ENCODE measurements around the gene CD276. TPM values are rescaled to one million over a fixed set of nuclear protein-coding genes. Genes with fewer than 3 reads are reported as not detected.
"Not testable (repeated sequence)": the region's sequence is repeated elsewhere in the genome, so short reads cannot be mapped to it uniquely, and the experiment has no call there.

Gene CD276
- total RNA-seq = 0.21 TPM

DNA sequence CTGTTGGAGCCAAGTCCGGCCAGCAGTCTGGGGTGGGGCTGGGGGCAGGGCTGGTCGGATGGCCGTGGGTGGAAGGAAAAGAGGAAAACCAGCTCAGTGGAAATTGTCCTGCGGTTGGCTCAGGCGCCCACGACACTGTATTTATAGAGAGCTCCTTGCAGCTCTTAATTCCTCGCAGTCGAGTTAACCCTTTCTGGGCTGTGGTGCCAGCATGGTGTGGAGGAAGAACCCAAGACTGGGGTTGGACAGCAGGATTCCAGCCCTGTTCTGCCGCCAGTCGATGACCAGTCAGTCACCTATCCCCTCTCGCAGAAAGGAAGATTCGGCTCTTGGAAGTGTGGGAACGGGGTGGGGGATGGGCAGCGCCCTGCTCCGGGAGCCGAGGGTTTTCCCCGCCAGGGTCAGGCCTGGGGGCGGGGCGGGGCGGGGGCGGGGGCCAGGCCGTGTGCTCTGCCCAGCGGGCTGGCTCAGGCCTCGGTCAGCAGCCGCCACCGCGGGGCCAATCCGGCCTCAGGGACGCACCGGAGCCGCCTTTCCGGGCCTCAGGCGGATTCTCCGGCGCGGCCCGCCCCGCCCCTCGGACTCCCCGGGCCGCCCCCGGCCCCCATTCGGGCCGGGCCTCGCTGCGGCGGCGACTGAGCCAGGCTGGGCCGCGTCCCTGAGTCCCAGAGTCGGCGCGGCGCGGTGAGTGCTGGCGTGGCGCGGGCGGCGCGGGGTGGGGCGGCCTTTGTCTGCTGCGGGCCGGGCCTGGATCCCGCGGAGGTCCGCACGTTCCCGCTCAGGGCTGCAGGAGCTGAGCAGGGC is at the start of gene CD276:
TSS of gene CD276 (plus strand) at position 607 of the 804 bp plus-strand sequence. CDS start 15,257 bp downstream, outside the sequence.
- Histone ChIP-seq H3K9me3 (ENCODE audit: low read depth, low read length) (no peaks in the 10 kb centered on the region), H3K4me1 (ENCODE audit: insufficient read depth, low read length) (peaks cover 11% of the 10 kb centered on the region), H3K27me3 (ENCODE audit: insufficient read depth, low read length) (peaks cover 47% of the 10 kb centered on the region), H3K4me3 (ENCODE audit: low read length) (no peak within 1 kb of the TSS)

DNA sequence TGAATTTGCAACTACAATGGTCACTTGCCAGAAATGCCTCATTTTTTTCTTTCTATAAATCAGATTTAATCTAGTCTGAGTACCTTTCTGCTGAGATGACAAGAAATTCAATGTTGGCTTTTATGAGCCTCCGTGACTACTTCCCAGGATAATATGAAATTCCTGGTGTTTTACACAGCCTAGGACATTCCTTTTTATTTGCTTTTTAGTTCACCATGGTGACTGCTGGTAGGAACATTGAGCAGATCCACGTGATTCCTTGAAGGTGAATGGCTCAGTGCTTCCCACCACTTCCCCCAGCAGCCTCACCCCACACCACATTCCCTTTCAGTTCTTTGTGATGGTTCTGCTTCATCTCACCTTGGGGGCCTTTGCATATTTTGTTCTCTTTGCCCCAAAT is 46.7 kb upstream of the CD276 start:
- no peak overlapping the region for H3K4me3 ChIP-seq (ENCODE audit: low read length)
- H3K9me3 ChIP-seq (ENCODE audit: low read depth, low read length) = no peaks in the 10 kb centered on the region
- H3K4me1 ChIP-seq (ENCODE audit: insufficient read depth, low read length) = peaks cover 13% of the 10 kb centered on the region
- peaks cover 7% of the 10 kb centered on the region for H3K27me3 ChIP-seq (ENCODE audit: insufficient read depth, low read length)

DNA sequence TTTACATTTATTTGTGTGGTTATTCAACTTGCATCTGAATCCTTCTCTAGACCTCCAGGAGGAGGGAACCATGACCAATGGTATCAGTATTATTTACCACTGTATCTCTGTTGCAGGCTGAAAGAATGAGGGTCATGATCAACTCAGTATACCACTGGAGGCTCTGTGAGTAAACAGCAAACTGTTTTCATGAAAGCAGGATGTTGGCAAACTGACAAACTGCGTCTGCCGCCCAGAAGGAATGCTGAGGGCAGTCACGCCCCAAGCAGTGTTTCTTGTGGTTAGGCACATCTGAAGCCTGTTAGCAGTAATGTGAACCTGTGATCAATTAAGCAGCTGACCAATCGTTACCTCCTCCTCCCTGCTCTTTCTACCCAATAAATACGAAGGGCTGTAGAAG is 44.7 kb upstream of the CD276 start:
- H3K27me3 ChIP-seq (ENCODE audit: insufficient read depth, low read length); H3K9me3 ChIP-seq (ENCODE audit: low read depth, low read length); H3K4me3 ChIP-seq (ENCODE audit: low read length); H3K4me1 ChIP-seq (ENCODE audit: insufficient read depth, low read length): not testable (repeated sequence)

DNA sequence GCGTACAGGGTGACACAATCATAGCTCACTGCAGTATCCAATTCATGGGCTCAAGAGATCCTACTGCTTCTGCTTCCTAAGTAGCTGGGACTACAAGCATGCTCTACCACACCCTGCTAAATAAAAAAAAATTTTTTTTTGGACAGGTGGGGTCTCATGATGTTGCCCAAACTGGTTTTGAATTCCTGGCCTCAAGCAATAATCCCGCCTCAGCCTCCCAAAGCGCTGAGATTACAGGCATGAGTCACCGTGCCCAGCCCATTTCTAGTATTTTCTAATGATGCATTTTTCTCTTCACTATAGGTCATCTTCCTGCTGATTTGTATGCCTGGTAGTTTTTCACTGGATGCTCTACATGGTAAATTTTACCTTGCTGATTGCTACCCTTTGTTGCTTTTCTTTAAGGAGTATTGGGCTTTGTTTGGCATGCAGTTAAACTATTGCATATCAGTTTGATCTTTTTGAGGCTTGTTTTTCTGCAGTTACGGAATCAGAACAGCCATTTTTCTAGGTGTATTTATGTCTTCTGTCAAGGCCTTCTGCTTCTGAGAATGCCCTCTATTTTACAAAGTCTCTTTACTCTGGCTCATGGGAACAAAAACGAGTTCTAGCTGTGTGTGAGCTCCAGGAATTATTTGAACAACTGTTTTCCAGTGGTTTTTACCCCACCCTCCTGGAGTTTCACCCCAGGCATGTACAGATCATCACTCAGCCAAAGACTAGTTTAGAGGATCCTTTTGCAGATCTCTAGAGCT is 36.7 kb upstream of the CD276 start:
- Histone ChIP-seq H3K4me3 (ENCODE audit: low read length) (no peak overlapping the region), H3K9me3 (ENCODE audit: low read depth, low read length) (no peaks in the 10 kb centered on the region), H3K4me1 (ENCODE audit: insufficient read depth, low read length) (peaks cover 15% of the 10 kb centered on the region), H3K27me3 (ENCODE audit: insufficient read depth, low read length) (no peaks in the 10 kb centered on the region)

DNA sequence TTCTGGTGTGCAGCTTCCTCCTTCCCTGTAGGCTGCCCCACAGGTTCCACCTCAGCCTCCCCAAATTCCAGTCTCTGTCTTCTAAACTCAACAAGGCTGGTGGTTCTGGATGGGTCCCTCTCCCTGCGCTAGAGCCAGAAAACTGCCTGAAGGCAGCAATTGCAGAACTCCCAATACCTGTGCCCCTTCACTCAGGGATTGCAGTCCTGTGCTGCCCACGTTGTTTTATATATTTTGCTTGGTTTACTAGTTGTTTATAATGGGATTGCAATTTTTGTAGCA is 36.2 kb upstream of the CD276 start:
- Histone ChIP-seq H3K4me1 (ENCODE audit: insufficient read depth, low read length) (peaks cover 15% of the 10 kb centered on the region), H3K4me3 (ENCODE audit: low read length) (no peak overlapping the region), H3K9me3 (ENCODE audit: low read depth, low read length) (no peaks in the 10 kb centered on the region), H3K27me3 (ENCODE audit: insufficient read depth, low read length) (no peaks in the 10 kb centered on the region)

DNA sequence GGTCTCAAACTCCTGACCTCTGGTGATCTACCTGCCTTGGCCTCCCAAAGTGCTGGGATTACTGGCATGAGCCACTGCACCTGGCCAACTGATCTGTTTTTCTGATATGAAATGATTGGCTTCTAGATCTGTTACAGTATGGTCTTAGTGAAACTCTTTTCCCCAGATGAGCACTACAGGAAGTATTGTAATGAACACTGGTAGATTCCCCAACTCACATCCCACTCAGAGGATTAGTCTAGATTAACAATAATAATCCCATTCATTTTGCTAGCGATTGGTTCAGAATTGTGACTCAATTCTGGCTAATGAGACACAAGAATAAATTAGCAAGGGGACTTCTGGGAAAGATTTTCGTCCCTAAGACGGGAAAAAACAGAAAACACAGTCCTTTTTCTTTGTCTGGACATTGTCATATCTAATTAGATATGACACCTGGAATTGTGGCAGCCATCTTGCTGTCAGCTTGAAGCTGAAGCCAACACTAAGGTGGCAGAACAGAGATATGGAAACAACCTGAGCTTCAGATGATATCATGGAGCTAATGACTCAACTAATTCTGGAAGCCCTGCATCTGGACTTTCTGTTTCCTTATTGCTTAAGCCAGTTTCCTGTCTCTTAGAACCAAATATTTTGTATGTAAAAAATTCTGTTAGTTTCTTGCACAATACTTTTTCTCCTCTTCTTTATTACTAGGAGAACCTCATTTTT is 33.6 kb upstream of the CD276 start:
- H3K27me3 ChIP-seq (ENCODE audit: insufficient read depth, low read length) = peaks cover 2% of the 10 kb centered on the region
- H3K9me3 ChIP-seq (ENCODE audit: low read depth, low read length) = no peaks in the 10 kb centered on the region
- H3K4me1 ChIP-seq (ENCODE audit: insufficient read depth, low read length) = peaks cover 15% of the 10 kb centered on the region
- no peak overlapping the region for H3K4me3 ChIP-seq (ENCODE audit: low read length)

DNA sequence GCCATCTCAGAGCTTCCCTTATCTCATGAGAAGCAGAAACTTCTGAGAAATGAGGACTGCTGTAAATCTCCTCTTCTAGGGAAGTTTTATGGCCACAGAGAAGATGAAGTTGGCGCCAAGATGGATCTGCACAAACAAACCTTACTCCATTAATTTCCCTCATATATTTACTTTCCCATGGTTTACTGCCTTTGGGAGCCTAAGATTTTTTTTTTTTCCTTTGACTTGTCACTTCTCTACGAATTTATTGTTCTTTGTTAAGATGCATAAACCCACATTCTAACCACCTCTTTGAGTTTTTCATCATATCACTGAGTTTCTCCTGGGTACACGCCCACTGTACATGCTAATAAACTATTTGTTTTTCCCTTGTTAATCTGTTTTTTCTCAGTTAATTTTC is 29.5 kb upstream of the CD276 start:
- H3K4me3 ChIP-seq (ENCODE audit: low read length) = no peak overlapping the region
- H3K4me1 ChIP-seq (ENCODE audit: insufficient read depth, low read length) = peaks cover 15% of the 10 kb centered on the region

DNA sequence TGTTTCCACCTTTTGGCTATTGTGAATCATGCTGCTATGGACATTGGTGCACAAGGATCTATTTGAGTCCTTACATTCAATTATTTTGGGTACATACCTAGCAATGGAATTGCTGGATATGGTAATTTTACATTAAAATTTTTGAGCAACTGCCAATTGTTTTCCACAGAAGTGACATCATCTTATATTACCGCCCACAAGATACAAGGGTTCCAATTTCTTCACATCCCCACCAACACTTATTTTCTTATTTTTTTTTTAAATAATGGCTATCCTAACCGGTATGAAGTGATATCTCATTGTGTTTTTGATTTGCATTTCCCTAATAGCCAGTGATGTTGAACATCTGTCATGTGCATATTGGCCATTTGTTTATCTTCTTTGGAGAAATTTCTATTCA is 28.5 kb upstream of the CD276 start:
- Histone ChIP-seq H3K9me3 (ENCODE audit: low read depth, low read length) (no peaks in the 10 kb centered on the region), H3K27me3 (ENCODE audit: insufficient read depth, low read length) (peaks cover 2% of the 10 kb centered on the region), H3K4me3 (ENCODE audit: low read length) (no peak overlapping the region), H3K4me1 (ENCODE audit: insufficient read depth, low read length) (peaks cover 9% of the 10 kb centered on the region)

More for the DNA sequence above, 29.5 kb upstream of the CD276 start:
- peaks cover 2% of the 10 kb centered on the region for H3K27me3 ChIP-seq (ENCODE audit: insufficient read depth, low read length)
- H3K9me3 ChIP-seq (ENCODE audit: low read depth, low read length) = no peaks in the 10 kb centered on the region

DNA sequence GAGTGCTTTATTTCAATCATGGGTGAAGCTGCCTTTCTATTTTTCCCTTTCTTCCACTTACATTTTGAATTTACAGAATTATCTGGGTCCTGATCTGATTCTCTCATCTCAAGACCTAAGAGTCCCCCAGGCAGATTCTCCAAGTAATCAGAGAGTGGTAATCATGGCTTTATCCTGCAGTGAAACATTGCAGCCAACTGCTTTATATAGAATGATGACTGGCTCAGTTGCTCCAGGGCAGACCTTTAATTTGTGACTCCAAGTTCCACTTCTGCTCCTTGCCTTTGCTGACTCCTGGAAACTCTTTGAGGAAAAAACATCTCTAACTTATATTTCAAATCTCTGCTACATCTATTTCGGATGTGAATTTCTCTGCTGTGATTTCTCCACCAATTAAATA is 25.5 kb upstream of the CD276 start:
- no peak overlapping the region for H3K4me3 ChIP-seq (ENCODE audit: low read length)
- H3K27me3 ChIP-seq (ENCODE audit: insufficient read depth, low read length) = peaks cover 2% of the 10 kb centered on the region
- H3K4me1 ChIP-seq (ENCODE audit: insufficient read depth, low read length) = no peaks in the 10 kb centered on the region
- no peaks in the 10 kb centered on the region for H3K9me3 ChIP-seq (ENCODE audit: low read depth, low read length)

DNA sequence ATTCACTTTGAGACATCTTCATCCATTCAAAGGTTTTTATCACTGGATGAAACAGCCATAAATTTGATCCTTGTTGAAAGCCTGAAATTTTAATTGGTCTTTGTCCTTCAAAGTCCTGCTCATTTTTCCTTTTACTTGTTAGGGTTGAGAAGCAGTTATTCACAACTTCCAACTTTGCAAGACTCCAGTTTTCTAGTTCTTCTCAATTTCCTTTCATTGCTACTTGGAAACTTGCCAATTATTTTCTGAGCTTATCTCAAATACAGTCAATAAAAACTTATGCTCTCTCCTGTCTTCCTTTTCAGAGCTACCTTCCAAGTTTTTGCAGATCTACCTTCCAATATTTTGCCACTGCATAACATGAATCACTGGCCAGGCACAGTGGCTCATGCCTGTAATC is 23.7 kb upstream of the CD276 start:
- H3K27me3 ChIP-seq (ENCODE audit: insufficient read depth, low read length) = peaks cover under 1% of the 10 kb centered on the region

DNA sequence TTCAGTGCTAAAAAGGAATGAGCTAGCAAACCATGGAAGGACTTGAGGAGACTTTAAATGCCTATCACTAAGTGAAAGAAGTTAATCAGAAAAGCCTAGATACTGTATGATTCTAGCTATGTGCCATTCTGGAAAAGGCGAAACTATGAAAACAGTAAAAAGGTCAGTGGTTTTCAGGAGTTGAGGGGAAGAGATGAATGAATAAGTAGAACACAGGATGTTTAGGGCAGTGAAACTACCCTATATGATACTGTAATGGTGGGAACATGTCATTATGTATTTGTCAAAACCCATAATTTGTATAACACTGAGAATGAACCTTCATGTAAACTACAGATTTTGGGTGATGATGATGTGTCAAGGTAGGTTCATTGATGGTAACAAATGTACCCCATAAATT is 9.6 kb upstream of the CD276 start:
- H3K4me1 ChIP-seq (ENCODE audit: insufficient read depth, low read length) = no peaks in the 10 kb centered on the region
- H3K27me3 ChIP-seq (ENCODE audit: insufficient read depth, low read length) = no peaks in the 10 kb centered on the region
- H3K4me3 ChIP-seq (ENCODE audit: low read length) = no peak overlapping the region
- no peaks in the 10 kb centered on the region for H3K9me3 ChIP-seq (ENCODE audit: low read depth, low read length)

More for the DNA sequence above, 23.7 kb upstream of the CD276 start:
- Histone ChIP-seq H3K4me3 (ENCODE audit: low read length) (no peak overlapping the region), H3K4me1 (ENCODE audit: insufficient read depth, low read length) (no peaks in the 10 kb centered on the region), H3K9me3 (ENCODE audit: low read depth, low read length) (no peaks in the 10 kb centered on the region)

DNA sequence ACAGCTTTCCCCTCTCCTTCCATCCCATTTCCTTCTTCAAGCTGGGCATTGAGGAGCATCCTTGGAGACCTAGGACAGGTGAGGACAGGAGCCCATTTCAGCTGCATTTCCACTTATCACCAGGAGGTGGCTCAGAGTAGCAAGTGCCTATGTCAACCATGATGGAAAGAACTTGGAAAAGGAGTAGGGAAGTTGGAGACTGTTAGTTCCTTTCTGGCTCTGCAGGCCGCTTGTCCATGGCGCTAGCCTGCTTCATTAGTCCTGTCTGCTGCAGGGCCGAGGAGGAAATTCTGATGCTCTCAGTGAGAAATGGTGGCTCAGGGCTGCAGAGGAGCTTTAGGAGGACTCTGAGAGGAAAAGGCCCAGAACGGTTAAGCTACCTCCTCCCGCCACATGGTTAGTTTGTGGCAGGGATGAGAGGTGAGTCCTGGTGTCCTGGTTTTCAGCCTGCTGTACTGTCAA is 7.0 kb upstream of the CD276 start:
- no peak overlapping the region for H3K4me3 ChIP-seq (ENCODE audit: low read length)
- H3K9me3 ChIP-seq (ENCODE audit: low read depth, low read length) = no peaks in the 10 kb centered on the region
- H3K27me3 ChIP-seq (ENCODE audit: insufficient read depth, low read length) = peaks cover under 1% of the 10 kb centered on the region
- no peaks in the 10 kb centered on the region for H3K4me1 ChIP-seq (ENCODE audit: insufficient read depth, low read length)

DNA sequence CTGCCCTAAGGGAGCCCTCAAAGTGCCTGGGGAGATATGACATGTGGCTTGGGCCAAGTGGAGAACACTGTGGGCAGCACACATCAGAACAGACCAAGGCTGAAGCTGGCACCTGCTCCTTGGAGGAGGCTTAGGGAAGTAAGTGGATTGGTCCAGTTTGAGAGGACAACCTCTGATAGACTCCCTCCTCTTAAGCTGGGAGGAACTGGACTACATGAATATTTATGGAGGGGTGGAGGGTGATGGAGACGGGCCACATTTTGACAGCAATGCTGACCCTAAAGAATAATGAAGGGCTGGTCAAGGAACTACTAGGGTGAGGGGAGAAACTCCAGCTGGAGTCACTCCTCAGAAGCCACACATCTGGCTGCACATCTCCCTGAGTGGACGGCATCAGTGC is 6.5 kb upstream of the CD276 start:
- H3K4me1 ChIP-seq (ENCODE audit: insufficient read depth, low read length) = no peaks in the 10 kb centered on the region
- H3K27me3 ChIP-seq (ENCODE audit: insufficient read depth, low read length) = peaks cover 6% of the 10 kb centered on the region
- H3K9me3 ChIP-seq (ENCODE audit: low read depth, low read length) = no peaks in the 10 kb centered on the region
- no peak overlapping the region for H3K4me3 ChIP-seq (ENCODE audit: low read length)

DNA sequence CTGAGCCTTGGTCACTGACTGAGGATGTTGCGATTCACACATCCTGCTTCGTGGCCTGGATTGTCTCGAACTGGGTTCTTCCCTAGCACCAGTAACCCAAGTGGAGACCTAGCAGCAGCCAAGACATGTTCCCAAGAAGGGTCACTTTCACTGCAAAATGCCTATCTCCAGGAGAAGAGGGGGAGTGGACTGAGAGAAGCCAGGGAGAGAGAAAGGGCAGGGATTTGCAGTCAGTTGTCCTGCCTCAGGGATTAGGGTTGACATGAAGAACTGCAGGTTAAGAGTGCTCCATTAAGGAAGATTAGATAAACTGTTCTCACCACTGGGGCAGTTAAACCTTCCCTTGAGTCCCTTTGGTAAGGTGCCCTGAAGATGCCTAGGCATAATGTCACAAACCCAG is 5.7 kb upstream of the CD276 start:
- Histone ChIP-seq H3K9me3 (ENCODE audit: low read depth, low read length) (no peaks in the 10 kb centered on the region), H3K27me3 (ENCODE audit: insufficient read depth, low read length) (peaks cover 11% of the 10 kb centered on the region), H3K4me1 (ENCODE audit: insufficient read depth, low read length) (peaks cover under 1% of the 10 kb centered on the region), H3K4me3 (ENCODE audit: low read length) (no peak overlapping the region)

DNA sequence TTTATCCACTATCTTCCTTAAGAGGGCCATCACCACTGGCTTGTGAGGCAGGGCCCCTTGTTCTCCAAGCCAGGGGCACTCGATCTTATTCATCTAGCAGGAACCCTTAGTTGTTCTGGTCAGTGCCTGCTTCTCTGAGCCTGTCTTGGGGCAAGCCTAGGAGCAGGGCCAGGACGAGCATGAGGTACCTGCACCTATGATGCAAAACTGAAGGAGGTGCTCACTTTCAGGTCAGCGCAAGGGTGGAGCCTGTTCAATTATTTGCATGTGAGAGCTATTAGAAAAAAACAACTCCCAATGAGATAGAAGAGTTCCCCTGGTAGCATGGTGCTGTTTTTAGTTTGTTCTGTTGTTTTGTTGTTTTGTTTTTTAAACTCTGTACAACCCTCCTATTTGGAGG is 5.0 kb upstream of the CD276 start:
- Histone ChIP-seq H3K4me1 (ENCODE audit: insufficient read depth, low read length) (peaks cover 5% of the 10 kb centered on the region), H3K27me3 (ENCODE audit: insufficient read depth, low read length) (peaks cover 16% of the 10 kb centered on the region), H3K4me3 (ENCODE audit: low read length) (no peak overlapping the region), H3K9me3 (ENCODE audit: low read depth, low read length) (no peaks in the 10 kb centered on the region)

All from mononuclear cell (primary cell).